ENCODE results near the gene RAP1GAP2. TPM values are rescaled to one million over a fixed set of nuclear protein-coding genes. Genes with fewer than 3 reads are reported as not detected.

The RAP1GAP2 gene
- polyA plus RNA-seq, 1 experiment: 2.8 TPM

- POLR2A ChIA-PET: no interaction called here
- TF ChIP-seq CTCF (IDR thresholded peaks at IDR 0.05; ENCODE audit: low read depth, low read length): no peak
- Histone ChIP-seq H3K4me3 (ENCODE audit: low read depth, low read length) (no peak overlapping the region), H3K27me3 (ENCODE audit: control insufficient read depth, insufficient read depth, low read length) (peaks cover 11% of the 10 kb centered on the region), H3K27ac (ENCODE audit: low read depth, low read length) (no peak overlapping the region), H3K9me3 (ENCODE audit: control insufficient read depth, insufficient read depth, low read length) (no peaks in the 10 kb centered on the region; the same call in 1 of the 2 replicates)
- CTCF ChIA-PET: no interaction called here
- no peak for DNase-seq (ENCODE audit: low read depth, low spot score)
Measured at GRCh38 chr17:2798678-2799077, 2.4 kb downstream of the RAP1GAP2 start.

- H3K9me3 ChIP-seq (ENCODE audit: control insufficient read depth, insufficient read depth, low read length): no peaks in the 10 kb centered on the region; the same call in 1 of the 2 replicates
- DNase-seq (ENCODE audit: low read depth, low spot score): no peak
- CTCF ChIA-PET: no interaction called here
- H3K4me3 ChIP-seq (ENCODE audit: low read depth, low read length): no peak overlapping the region
- H3K27ac ChIP-seq (ENCODE audit: low read depth, low read length): no peak overlapping the region
- peaks cover 15% of the 10 kb centered on the region for H3K27me3 ChIP-seq (ENCODE audit: control insufficient read depth, insufficient read depth, low read length)
- no peak for TF ChIP-seq CTCF (IDR thresholded peaks at IDR 0.05; ENCODE audit: low read depth, low read length)
- POLR2A ChIA-PET: no interaction called here
Measured at GRCh38 chr17:2799653-2800052, 3.4 kb downstream of the RAP1GAP2 start.

GRCh38 chr17:2800367-2800766, 4.1 kb downstream of the RAP1GAP2 start:
- CTCF ChIA-PET: no interaction called here
- no peaks in the 10 kb centered on the region; the same call in 1 of the 2 replicates for H3K9me3 ChIP-seq (ENCODE audit: control insufficient read depth, insufficient read depth, low read length)
- no peak overlapping the region for H3K27ac ChIP-seq (ENCODE audit: low read depth, low read length)
- H3K4me3 ChIP-seq (ENCODE audit: low read depth, low read length): no peak overlapping the region
- peaks cover 15% of the 10 kb centered on the region for H3K27me3 ChIP-seq (ENCODE audit: control insufficient read depth, insufficient read depth, low read length)
- DNase-seq (ENCODE audit: low read depth, low spot score): no peak
- POLR2A ChIA-PET: no interaction called here
- TF ChIP-seq CTCF (IDR thresholded peaks at IDR 0.05; ENCODE audit: low read depth, low read length): no peak

- no peak for DNase-seq (ENCODE audit: low read depth, low spot score)
- POLR2A ChIA-PET: no interaction called here
Measured at GRCh38 chr17:2801841-2802240, 5.6 kb downstream of the RAP1GAP2 start.

GRCh38 chr17:2802574-2802973, 6.3 kb downstream of the RAP1GAP2 start:
- H3K9me3 ChIP-seq (ENCODE audit: control insufficient read depth, insufficient read depth, low read length): no peaks in the 10 kb centered on the region; the same call in 1 of the 2 replicates
- CTCF ChIA-PET: no interaction called here

More at GRCh38 chr17:2801841-2802240, 5.6 kb downstream of the RAP1GAP2 start:
- H3K9me3 ChIP-seq (ENCODE audit: control insufficient read depth, insufficient read depth, low read length): no peaks in the 10 kb centered on the region; the same call in 1 of the 2 replicates
- H3K27ac ChIP-seq (ENCODE audit: low read depth, low read length): no peak overlapping the region
- no peak overlapping the region for H3K4me3 ChIP-seq (ENCODE audit: low read depth, low read length)
- CTCF ChIA-PET: no interaction called here
- peaks cover 13% of the 10 kb centered on the region for H3K27me3 ChIP-seq (ENCODE audit: control insufficient read depth, insufficient read depth, low read length)
- no peak for TF ChIP-seq CTCF (IDR thresholded peaks at IDR 0.05; ENCODE audit: low read depth, low read length)

More at GRCh38 chr17:2802574-2802973, 6.3 kb downstream of the RAP1GAP2 start:
- peaks cover 14% of the 10 kb centered on the region for H3K27me3 ChIP-seq (ENCODE audit: control insufficient read depth, insufficient read depth, low read length)
- H3K4me3 ChIP-seq (ENCODE audit: low read depth, low read length): no peak overlapping the region
- no peak for DNase-seq (ENCODE audit: low read depth, low spot score)
- no peak overlapping the region for H3K27ac ChIP-seq (ENCODE audit: low read depth, low read length)
- no peak for TF ChIP-seq CTCF (IDR thresholded peaks at IDR 0.05; ENCODE audit: low read depth, low read length)
- POLR2A ChIA-PET: no interaction called here

Data from AG04450 (cell line).